CD1c-positive myeloid dendritic cell (primary cell): ENCODE results near the gene KIF12.
"Not testable (repeated sequence)": the region's sequence is repeated elsewhere in the genome, so short reads cannot be mapped to it uniquely, and the experiment has no call there.

ENCODE experiments used
- DNase-seq: peaks from one replicate; pipeline ENCODE4 v3.0.0-alpha.2; 2016; ENCODE audit errors: extremely low spot score

Gene KIF12

DNA sequence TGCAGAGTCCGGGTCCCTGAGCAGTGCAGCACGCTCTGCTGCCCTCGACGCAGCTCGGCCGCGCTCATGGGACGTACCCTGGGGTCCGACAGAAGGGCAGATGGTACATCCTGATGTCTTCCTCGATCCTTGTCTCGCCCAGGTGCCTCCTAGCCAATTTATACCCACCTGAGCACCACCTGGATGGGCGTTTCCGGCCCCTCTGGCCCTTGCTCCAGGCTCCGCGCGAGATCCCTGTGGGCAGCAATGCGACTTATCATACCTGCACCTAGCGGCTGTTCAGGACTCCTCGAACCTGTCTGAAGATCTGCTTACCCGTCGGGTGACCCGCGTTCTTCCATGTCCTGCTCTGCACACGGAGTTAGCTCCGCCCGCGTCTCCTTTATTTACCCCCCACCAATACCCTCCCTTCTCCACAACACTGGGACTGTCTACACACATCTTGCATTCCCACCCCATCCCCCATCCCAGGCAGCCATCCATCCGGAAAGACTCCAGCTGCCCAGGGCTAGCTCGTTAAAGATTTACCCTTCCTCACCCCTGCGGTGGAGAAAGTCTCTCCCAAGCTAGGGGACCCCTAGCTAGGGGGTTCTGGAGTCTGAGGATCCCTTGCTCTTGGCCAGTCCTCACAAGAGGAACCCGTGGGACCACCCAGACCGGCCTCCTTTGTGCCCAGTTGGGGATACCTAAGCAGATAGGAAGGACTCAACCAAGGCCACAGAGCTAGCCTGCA lies at the start of gene KIF12:
KIF12 (minus strand) TSS at position 357 of the 733 bp plus-strand sequence; CDS start at position 341, 16 bp downstream.
- no peak for DNase-seq

- DNase-seq = no peak
Observed at GRCh38 chr9:114146735-114147134, 47.6 kb upstream of the KIF12 start.

DNA sequence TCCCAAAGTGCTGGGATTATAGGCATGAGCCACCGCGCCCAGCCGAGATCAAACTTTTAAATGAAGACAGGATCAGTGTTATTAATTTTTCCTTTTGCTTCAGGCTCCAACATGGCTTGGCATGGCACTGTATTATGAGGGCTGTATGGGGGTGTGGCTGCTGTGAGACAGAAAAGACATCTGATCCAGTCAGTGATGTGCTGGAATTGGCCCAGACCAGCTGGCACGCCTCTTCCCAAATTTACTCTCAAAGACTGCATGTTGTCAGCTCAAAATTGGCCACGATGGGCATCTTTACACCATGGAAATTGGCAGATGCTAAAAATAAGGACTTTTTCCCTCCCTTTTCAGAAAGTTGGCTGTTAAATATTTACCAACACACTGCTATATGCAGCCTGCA lies 44.1 kb upstream of the KIF12 start:
- no peak for DNase-seq

- DNase-seq = no peak
Observed at GRCh38 chr9:114141553-114142402, 42.7 kb upstream of the KIF12 start.

- no peak for DNase-seq
Observed at GRCh38 chr9:114140850-114141249, 41.8 kb upstream of the KIF12 start.

GRCh38 chr9:114140401-114140800 lies 41.3 kb upstream of the KIF12 start:
- no peak for DNase-seq

- no peak for DNase-seq
Observed at GRCh38 chr9:114139071-114139470, 40.0 kb upstream of the KIF12 start.

- DNase-seq = no peak
Observed at GRCh38 chr9:114138552-114138971, 39.5 kb upstream of the KIF12 start.

- DNase-seq = no peak
Observed at GRCh38 chr9:114137831-114138230, 38.7 kb upstream of the KIF12 start.

GRCh38 chr9:114134827-114135396 lies 35.8 kb upstream of the KIF12 start:
- DNase-seq = no peak

GRCh38 chr9:114132550-114132918 lies 33.4 kb upstream of the KIF12 start:
- DNase-seq = no peak

GRCh38 chr9:114131808-114132549 lies 32.9 kb upstream of the KIF12 start:
- DNase-seq = no peak

DNA sequence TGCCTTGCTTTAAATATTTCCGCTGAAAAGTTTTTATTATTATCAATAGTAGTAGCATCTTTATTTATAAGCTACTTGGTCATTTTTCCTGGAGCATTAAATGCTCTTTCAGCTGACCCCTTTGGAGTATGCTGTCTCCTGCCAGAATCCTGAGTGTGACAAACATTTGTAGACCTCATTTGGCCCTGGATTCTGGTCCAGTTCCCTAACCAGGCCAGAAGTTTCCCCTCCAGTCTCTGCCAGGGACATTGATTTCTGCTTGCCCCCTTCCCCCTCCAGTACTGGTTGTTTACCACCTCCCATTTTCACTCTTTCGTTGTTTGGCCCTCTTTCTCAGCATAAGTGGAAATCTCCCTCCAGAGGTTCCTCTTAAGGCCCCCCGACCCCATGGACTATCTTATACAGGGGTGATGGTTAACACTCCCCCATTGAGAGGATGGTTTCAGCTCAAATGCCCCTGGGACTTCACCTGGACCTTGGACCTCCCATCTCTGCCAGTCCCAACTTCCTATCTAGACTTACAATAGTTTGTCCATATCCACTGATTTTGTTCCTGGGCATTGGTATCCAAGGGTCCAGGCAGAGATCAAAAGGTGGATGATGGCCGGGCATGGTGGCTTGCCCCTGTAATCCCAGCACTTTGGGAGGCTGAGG lies 31.7 kb upstream of the KIF12 start:
- DNase-seq = no peak

DNA sequence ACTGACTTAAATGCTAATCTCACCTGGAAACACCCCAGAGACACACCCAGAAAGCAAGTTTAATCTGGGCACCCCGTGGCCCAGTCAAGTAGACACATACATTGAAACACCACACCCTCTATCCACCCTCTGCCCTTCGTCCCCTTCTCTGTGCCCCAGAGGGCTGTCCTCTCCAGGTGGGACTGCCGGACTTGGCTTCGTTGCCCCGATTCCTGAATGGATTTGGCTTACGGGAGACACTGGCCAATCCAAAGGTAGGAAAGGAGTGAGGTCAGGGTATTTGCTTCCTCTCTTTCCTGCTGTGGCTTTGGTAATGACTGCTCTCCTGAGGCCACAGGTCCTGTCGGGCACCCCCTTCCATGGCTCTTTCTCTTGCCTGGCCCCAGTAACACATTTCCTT lies 31.0 kb upstream of the KIF12 start:
- DNase-seq = no peak

GRCh38 chr9:114128759-114129158 lies 29.7 kb upstream of the KIF12 start:
- DNase-seq = not testable (repeated sequence)

GRCh38 chr9:114126247-114127060 lies 27.4 kb upstream of the KIF12 start:
- DNase-seq = no peak

GRCh38 chr9:114125476-114126013 lies 26.5 kb upstream of the KIF12 start:
- no peak for DNase-seq

- no peak for DNase-seq
Observed at GRCh38 chr9:114124666-114125475, 25.8 kb upstream of the KIF12 start.

DNA sequence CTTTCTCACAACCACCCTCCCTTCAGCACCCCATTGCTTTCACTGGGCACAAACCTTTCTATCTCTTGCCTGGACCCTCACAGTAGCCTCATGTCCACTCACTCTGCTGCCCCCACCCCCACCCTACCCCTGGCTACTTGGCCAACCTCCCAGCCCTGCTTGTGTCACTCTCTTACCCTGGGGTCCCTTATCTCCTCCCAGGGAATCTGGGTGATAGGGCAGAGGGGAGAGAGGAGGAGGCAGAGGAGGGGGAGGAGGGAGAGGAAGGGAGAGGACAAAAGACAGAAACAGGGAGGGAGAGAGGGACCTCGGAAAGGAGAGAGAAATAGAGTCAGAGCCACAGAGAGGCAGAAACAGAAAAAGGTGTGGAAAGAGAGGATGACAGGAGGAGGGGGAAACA lies 25.0 kb upstream of the KIF12 start:
- no peak for DNase-seq
